Ishikawa (cell line): Measurements from ENCODE around the gene P2RX1.

Experiments used
- CEBPB ChIP-seq: IDR thresholded peaks from 2 replicates; pipeline ENCODE4 v1.6.1; 2012
- CREB1 ChIP-seq: IDR thresholded peaks from 2 replicates; pipeline ENCODE4 v1.6.1; 2012; ENCODE audit warnings: low read depth
- EGR1 ChIP-seq: IDR thresholded peaks from 2 replicates; pipeline ENCODE4 v1.6.1; 2012
- EP300 ChIP-seq: IDR thresholded peaks from 2 replicates; pipeline ENCODE4 v1.6.1; 2012; ENCODE audit warnings: borderline replicate concordance
- FOXM1 ChIP-seq: IDR thresholded peaks from 2 replicates; pipeline ENCODE4 v1.6.1; 2012; ENCODE audit warnings: low read depth, borderline replicate concordance
- MAX ChIP-seq: IDR thresholded peaks from 2 replicates; pipeline ENCODE4 v1.6.1; 2012
- NFIC ChIP-seq: IDR thresholded peaks from 2 replicates; pipeline ENCODE4 v1.6.1; 2012
- RAD21 ChIP-seq: IDR thresholded peaks from 2 replicates; pipeline ENCODE4 v1.6.1; 2012; ENCODE audit warnings: low read depth
- REST ChIP-seq: IDR thresholded peaks from 2 replicates; pipeline ENCODE4 v1.6.1; 2012; ENCODE audit warnings: low read depth, mild to moderate bottlenecking
- TAF1 ChIP-seq: IDR thresholded peaks from 2 replicates; pipeline ENCODE4 v1.6.1; 2012; ENCODE audit warnings: low read depth, mild to moderate bottlenecking
- TCF12 ChIP-seq: IDR thresholded peaks from 2 replicates; pipeline ENCODE4 v1.6.1; 2012; ENCODE audit warnings: low read depth
- TEAD4 ChIP-seq: IDR thresholded peaks from 2 replicates; pipeline ENCODE4 v1.6.1; 2012
- USF1 ChIP-seq: IDR thresholded peaks from 2 replicates; pipeline ENCODE4 v1.6.1; 2012
- YY1 ChIP-seq: IDR thresholded peaks from 2 replicates; pipeline ENCODE4 v1.6.1; 2012; ENCODE audit warnings: low read depth
- ZBTB7A ChIP-seq: IDR thresholded peaks from 2 replicates; pipeline ENCODE4 v1.6.1; 2012; ENCODE audit warnings: low read depth

P2RX1 gene

GRCh38 chr17:3860939-3861700, 55.1 kb downstream of the P2RX1 start:
- TF ChIP-seq FOXM1 = no peak
- TF ChIP-seq TAF1 = no peak
- TF ChIP-seq CEBPB = no peak
- TF ChIP-seq CREB1 = no peak
- no peak for TF ChIP-seq YY1
- TF ChIP-seq MAX = no peak
- no peak for TF ChIP-seq TEAD4
- TF ChIP-seq TCF12 = no peak
- TF ChIP-seq EGR1 = no peak
- TF ChIP-seq ZBTB7A = no peak
- no peak for TF ChIP-seq EP300

GRCh38 chr17:3859940-3860339, 56.3 kb downstream of the P2RX1 start:
- TF ChIP-seq RAD21 = no peak
- no peak for TF ChIP-seq YY1
- TF ChIP-seq CEBPB = no peak
- TF ChIP-seq MAX = no peak
- TF ChIP-seq ZBTB7A = no peak
- TF ChIP-seq USF1 = no peak
- no peak for TF ChIP-seq FOXM1
- TF ChIP-seq TEAD4 = no peak
- no peak for TF ChIP-seq TAF1
- no peak for TF ChIP-seq TCF12
- no peak for TF ChIP-seq EGR1
- TF ChIP-seq REST = no peak
- TF ChIP-seq NFIC = no peak
- TF ChIP-seq CREB1 = no peak
- TF ChIP-seq EP300 = no peak

GRCh38 chr17:3857261-3858105, 58.8 kb downstream of the P2RX1 start:
- TF ChIP-seq EP300 (no peak), REST (no peak), USF1 (no peak), NFIC (no peak), FOXM1 (no peak), TAF1 (no peak), ZBTB7A (no peak), MAX (no peak), YY1 (no peak), EGR1 (no peak), TEAD4 (no peak)

- no peak for TF ChIP-seq USF1
- no peak for TF ChIP-seq REST
- TF ChIP-seq TCF12 = no peak
- no peak for TF ChIP-seq CREB1
- no peak for TF ChIP-seq EP300
- TF ChIP-seq CEBPB = no peak
Observed at GRCh38 chr17:3852561-3852960, 63.7 kb downstream of the P2RX1 start.
